Measurements from ENCODE around the gene OR8J3.

GRCh38 chr11:56163804-56164203, 23.8 kb upstream of the OR8J3 start:
- TF ChIP-seq CTCF (IDR thresholded peaks at IDR 0.05) (no peak), POLR2A (IDR thresholded peaks at IDR 0.05) (no peak), EP300 (IDR thresholded peaks at IDR 0.05) (no peak)

Data from stomach (tissue), 4 donors.